Mucosa of descending colon (tissue), 3 donors: ENCODE measurements around the gene CDKN1C. TPM values are rescaled to one million over a fixed set of nuclear protein-coding genes. Genes with fewer than 3 reads are reported as not detected.

ENCODE experiments used
- ATAC-seq: fragments of 200-7000 bp; cut with Tn5 transposase; one replicate; pipeline ENCODE4 v1.9.1; 2020; ENCODE audit warnings: mild to moderate bottlenecking, moderate library complexity
- DNase-seq, 3 donors: peaks; one replicate each; pipeline ENCODE4 v3.0.0-alpha.2; 2020
- H3K36me3 ChIP-seq: fragments of 200-600 bp; one replicate; pipeline ENCODE4 v1.8.0; 2021; ENCODE audit warnings: low read depth, mild to moderate bottlenecking
- H3K4me1 ChIP-seq: fragments of 200-600 bp; one replicate; pipeline ENCODE4 v1.8.0; 2021; ENCODE audit warnings: low read depth, mild to moderate bottlenecking
- H3K4me3 ChIP-seq: fragments of 200-600 bp; one replicate; pipeline ENCODE4 v1.8.0; 2021; ENCODE audit warnings: mild to moderate bottlenecking
- H3K9me3 ChIP-seq: fragments of 200-600 bp; one replicate; pipeline ENCODE4 v1.8.0; 2021; ENCODE audit warnings: mild to moderate bottlenecking
- CTCF ChIP-seq: fragments of 200-600 bp; IDR thresholded peaks from one replicate; pipeline ENCODE4 v1.8.0; 2022; ENCODE audit warnings: antibody characterized with exemption, mild to moderate bottlenecking
- intact Hi-C, 2 donors: fragments of 100-400 bp; cut with DNase I in 1 of 2; cut with micrococcal nuclease in 1 of 2; formaldehyde crosslinking; loops; one replicate each; pipeline versions ENCODE4 v1.11.0 to v1.11.1; 2022; cut with DNase I, micrococcal nuclease
- total RNA-seq, 3 donors: library from RNA; stranded (reverse); fragmentation: NEBNext Ultra II Directional in 2 of 3; extraction: Animal tissue kit (Norgen Biotek cat#: 25700) in 2 of 3; gene quantifications; one replicate each; pipeline versions ENCODE4 v1.2.1 to v1.2.4, GENCODE V29; 2021 to 2023
- donor health status: DM: no; HTN: no; CAD: no; lungs with moderate emphysema.
- donor health status: DM: no; HTN: no; CAD: no.
- donor health status: DM: no; HTN: yes; CAD: no.

Gene CDKN1C
- total RNA-seq, 3 donors from 2014 or later = 3.0 to 40.3 (median 10.2) TPM

- Histone ChIP-seq H3K9me3 (no peaks in the 10 kb centered on the region), H3K4me1 (no peaks in the 10 kb centered on the region), H3K36me3 (no peaks in the 10 kb centered on the region), H3K4me3 (no peak overlapping the region)
- no peak for TF ChIP-seq CTCF
- DNase-seq (no peak), ATAC-seq (no peak)
- intact Hi-C loops = no loop called here
These were observed 42.7 kb downstream of the CDKN1C start for GRCh38 chr11:2842876-2843275.

- Histone ChIP-seq H3K36me3 (no peaks in the 10 kb centered on the region), H3K4me1 (no peaks in the 10 kb centered on the region), H3K9me3 (no peaks in the 10 kb centered on the region), H3K4me3 (no peak overlapping the region)
- ATAC-seq (no peak), DNase-seq (no peak)
- intact Hi-C loops = no loop called here
- TF ChIP-seq CTCF = no peak
These were observed 44.0 kb downstream of the CDKN1C start for GRCh38 chr11:2841411-2842190.

- Histone ChIP-seq H3K4me3 (no peak overlapping the region), H3K36me3 (no peaks in the 10 kb centered on the region), H3K4me1 (no peaks in the 10 kb centered on the region), H3K9me3 (no peaks in the 10 kb centered on the region)
- intact Hi-C loops = no loop called here
- no peak for TF ChIP-seq CTCF
- DNase-seq = no peak
- no peak for ATAC-seq
These were observed 46.1 kb downstream of the CDKN1C start for GRCh38 chr11:2839395-2839943.

- DNase-seq (no peak), ATAC-seq (no peak)
- intact Hi-C loops = no loop called here
- TF ChIP-seq CTCF = no peak
- Histone ChIP-seq H3K36me3 (no peaks in the 10 kb centered on the region), H3K4me1 (no peaks in the 10 kb centered on the region), H3K4me3 (no peak overlapping the region), H3K9me3 (no peaks in the 10 kb centered on the region)
These were observed 46.8 kb downstream of the CDKN1C start for GRCh38 chr11:2838676-2839294.

GRCh38 chr11:2838091-2838490 lies 47.5 kb downstream of the CDKN1C start:
- intact Hi-C loops = no loop called here
- no peak for ATAC-seq
- Histone ChIP-seq H3K4me3 (no peak overlapping the region), H3K4me1 (no peaks in the 10 kb centered on the region), H3K9me3 (no peaks in the 10 kb centered on the region), H3K36me3 (no peaks in the 10 kb centered on the region)
- no peak for DNase-seq
- TF ChIP-seq CTCF = no peak
